D721Med (cell line): ENCODE measurements around the gene PSTPIP1.

Experiments used
- DNase-seq: peaks from one replicate; pipeline ENCODE4 v3.0.0; 2011; ENCODE audit warnings: low spot score; ENCODE audit not compliant: insufficient read length
- FAIRE-seq: peaks from 2 replicates; lab custom pipeline; 2011; peaks lifted over from hg19 to GRCh38; lab: Jason Lieb, UNC
- TF ChIP-seq, protein P1 (sequence below): IDR thresholded peaks from 2 replicates; pipeline ENCODE4 v1.5.1; 2012; ENCODE audit warnings: mild to moderate bottlenecking, control low read depth; ENCODE audit not compliant: insufficient read depth; ENCODE audit errors: missing control alignments

PSTPIP1 gene

GRCh38 chr15:77053709-77054108 lies 58.8 kb downstream of the PSTPIP1 start:
- FAIRE-seq (no peak), DNase-seq (no peak)
- TF ChIP-seq, protein P1, sequence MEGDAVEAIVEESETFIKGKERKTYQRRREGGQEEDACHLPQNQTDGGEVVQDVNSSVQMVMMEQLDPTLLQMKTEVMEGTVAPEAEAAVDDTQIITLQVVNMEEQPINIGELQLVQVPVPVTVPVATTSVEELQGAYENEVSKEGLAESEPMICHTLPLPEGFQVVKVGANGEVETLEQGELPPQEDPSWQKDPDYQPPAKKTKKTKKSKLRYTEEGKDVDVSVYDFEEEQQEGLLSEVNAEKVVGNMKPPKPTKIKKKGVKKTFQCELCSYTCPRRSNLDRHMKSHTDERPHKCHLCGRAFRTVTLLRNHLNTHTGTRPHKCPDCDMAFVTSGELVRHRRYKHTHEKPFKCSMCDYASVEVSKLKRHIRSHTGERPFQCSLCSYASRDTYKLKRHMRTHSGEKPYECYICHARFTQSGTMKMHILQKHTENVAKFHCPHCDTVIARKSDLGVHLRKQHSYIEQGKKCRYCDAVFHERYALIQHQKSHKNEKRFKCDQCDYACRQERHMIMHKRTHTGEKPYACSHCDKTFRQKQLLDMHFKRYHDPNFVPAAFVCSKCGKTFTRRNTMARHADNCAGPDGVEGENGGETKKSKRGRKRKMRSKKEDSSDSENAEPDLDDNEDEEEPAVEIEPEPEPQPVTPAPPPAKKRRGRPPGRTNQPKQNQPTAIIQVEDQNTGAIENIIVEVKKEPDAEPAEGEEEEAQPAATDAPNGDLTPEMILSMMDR: no peak

GRCh38 chr15:77057072-77057471 lies 62.1 kb downstream of the PSTPIP1 start:
- TF ChIP-seq, protein P1: no peak
- no peak for FAIRE-seq
- DNase-seq: no peak

DNA sequence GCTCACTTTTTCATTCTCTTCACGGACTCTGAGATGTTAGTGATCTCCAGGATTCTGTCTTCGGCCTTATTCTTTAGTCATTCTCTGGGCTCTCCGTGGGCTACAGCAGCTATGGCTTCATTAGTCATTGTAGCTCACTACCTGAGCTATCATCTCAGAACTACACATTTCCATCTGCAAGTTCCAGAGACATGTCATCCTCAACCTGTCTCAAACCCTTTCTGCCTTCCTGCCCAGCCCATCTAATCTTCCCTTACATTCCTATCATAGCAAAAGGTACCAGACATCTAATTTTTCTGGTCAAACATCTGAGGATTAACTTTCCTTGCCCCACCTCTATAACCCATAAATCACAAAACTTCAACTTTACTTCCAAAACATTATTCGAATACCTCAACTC lies 62.8 kb downstream of the PSTPIP1 start:
- no peak for DNase-seq
- TF ChIP-seq, protein P1: no peak
- FAIRE-seq: no peak

GRCh38 chr15:77058468-77058867 lies 63.5 kb downstream of the PSTPIP1 start:
- FAIRE-seq (no peak), DNase-seq (no peak)
- TF ChIP-seq, protein P1: no peak

GRCh38 chr15:77059786-77060361 lies 64.9 kb downstream of the PSTPIP1 start:
- FAIRE-seq (no peak), DNase-seq (no peak)

GRCh38 chr15:77060546-77060945 lies 65.6 kb downstream of the PSTPIP1 start:
- FAIRE-seq: no peak
- TF ChIP-seq, protein P1: no peak

More at GRCh38 chr15:77059786-77060361, 64.9 kb downstream of the PSTPIP1 start:
- TF ChIP-seq, protein P1: no peak

DNA sequence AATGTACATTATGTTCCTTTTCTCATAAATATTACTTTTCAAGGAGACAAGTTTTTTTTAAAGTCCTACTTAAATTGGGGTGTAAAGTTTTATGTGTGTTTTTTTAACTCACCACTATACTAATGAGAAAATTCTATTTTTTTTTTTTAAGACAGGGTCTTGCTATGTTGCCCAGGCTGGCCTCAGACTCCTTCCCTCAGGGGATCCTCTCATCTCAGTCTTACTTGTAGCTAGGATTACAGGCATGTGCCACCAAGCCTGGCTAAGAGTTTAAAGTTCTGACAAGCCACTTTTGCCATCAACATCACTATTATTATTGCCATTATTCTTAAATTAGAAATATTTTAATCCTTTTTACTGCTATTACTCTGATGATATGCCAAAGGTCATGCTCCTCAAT lies 68.3 kb downstream of the PSTPIP1 start:
- FAIRE-seq: no peak
- DNase-seq: no peak
- TF ChIP-seq, protein P1: no peak

More at GRCh38 chr15:77060546-77060945, 65.6 kb downstream of the PSTPIP1 start:
- DNase-seq: no peak
